Endothelial cell of hepatic sinusoid (primary cell): Measurements from ENCODE around the gene CLIP4.

Experiments
- in situ Hi-C: cut with HindIII; loops from 2 replicates; pipeline ENCODE4 v1.10.0; 2017; ENCODE audit warnings: low sequenced_read_pairs

CLIP4 gene

GRCh38 chr2:29130295-29130694 is 15.1 kb downstream of the CLIP4 start:
- in situ Hi-C loops: no loop called here

GRCh38 chr2:29134933-29135332 is 19.7 kb downstream of the CLIP4 start:
- in situ Hi-C loops: no loop called here

GRCh38 chr2:29139152-29139551 is 23.9 kb downstream of the CLIP4 start:
- in situ Hi-C loops: no loop called here

- in situ Hi-C loops: loop anchor here (5.0 kb wide), 1 partner anchor 38 kb away; no protein-coding TSS in a partner anchor
These were observed 24.5 kb downstream of the CLIP4 start for GRCh38 chr2:29139731-29140130.

- in situ Hi-C loops: loop anchor here (5.0 kb wide), 1 partner anchor 34 kb away; no protein-coding TSS in a partner anchor
These were observed 28.4 kb downstream of the CLIP4 start for GRCh38 chr2:29143657-29144056.

GRCh38 chr2:29146197-29146596 is 31.0 kb downstream of the CLIP4 start:
- in situ Hi-C loops: no loop called here

- in situ Hi-C loops: no loop called here
These were observed 32.7 kb downstream of the CLIP4 start for GRCh38 chr2:29147963-29148362.

- in situ Hi-C loops: no loop called here
These were observed 39.4 kb downstream of the CLIP4 start for GRCh38 chr2:29154610-29155009.

GRCh38 chr2:29155578-29155977 is 40.4 kb downstream of the CLIP4 start:
- in situ Hi-C loops: no loop called here

- in situ Hi-C loops: no loop called here
These were observed 41.9 kb downstream of the CLIP4 start for GRCh38 chr2:29157131-29157530.

GRCh38 chr2:29159125-29159524 is 43.9 kb downstream of the CLIP4 start:
- in situ Hi-C loops: no loop called here

GRCh38 chr2:29160184-29160583 is 45.0 kb downstream of the CLIP4 start:
- in situ Hi-C loops: no loop called here

GRCh38 chr2:29162204-29162928 is 47.2 kb downstream of the CLIP4 start:
- in situ Hi-C loops: no loop called here

GRCh38 chr2:29164091-29164846 is 49.1 kb downstream of the CLIP4 start:
- in situ Hi-C loops: no loop called here

- in situ Hi-C loops: no loop called here
These were observed 50.4 kb downstream of the CLIP4 start for GRCh38 chr2:29165362-29166241.

- in situ Hi-C loops: no loop called here
These were observed 51.2 kb downstream of the CLIP4 start for GRCh38 chr2:29166242-29167039.

GRCh38 chr2:29174937-29175336 is 59.7 kb downstream of the CLIP4 start:
- in situ Hi-C loops: loop anchor here (5.0 kb wide), 1 partner anchor 33 kb away; no protein-coding TSS in a partner anchor

- in situ Hi-C loops: loop anchor here (5.0 kb wide), 1 partner anchor 33 kb away; no protein-coding TSS in a partner anchor
These were observed 60.1 kb downstream of the CLIP4 start for GRCh38 chr2:29175338-29175737.

- in situ Hi-C loops: no loop called here
These were observed 67.1 kb downstream of the CLIP4 start for GRCh38 chr2:29182334-29182733.

GRCh38 chr2:29182920-29183319 is 67.7 kb downstream of the CLIP4 start:
- in situ Hi-C loops: no loop called here
